NCI-H345 (cell line): Measurements from ENCODE around the gene SEPTIN1.
A peak's percentile ranks its signal among the peaks of the same experiment; 100 is the strongest.
"Not testable (repeated sequence)": the region's sequence is repeated elsewhere in the genome, so short reads cannot be mapped to it uniquely, and the experiment has no call there.

ENCODE experiments used
- DNase-seq: peaks from one replicate; lab custom pipeline; 2025; lab: John Stamatoyannopoulos, UW

SEPTIN1 gene

DNA sequence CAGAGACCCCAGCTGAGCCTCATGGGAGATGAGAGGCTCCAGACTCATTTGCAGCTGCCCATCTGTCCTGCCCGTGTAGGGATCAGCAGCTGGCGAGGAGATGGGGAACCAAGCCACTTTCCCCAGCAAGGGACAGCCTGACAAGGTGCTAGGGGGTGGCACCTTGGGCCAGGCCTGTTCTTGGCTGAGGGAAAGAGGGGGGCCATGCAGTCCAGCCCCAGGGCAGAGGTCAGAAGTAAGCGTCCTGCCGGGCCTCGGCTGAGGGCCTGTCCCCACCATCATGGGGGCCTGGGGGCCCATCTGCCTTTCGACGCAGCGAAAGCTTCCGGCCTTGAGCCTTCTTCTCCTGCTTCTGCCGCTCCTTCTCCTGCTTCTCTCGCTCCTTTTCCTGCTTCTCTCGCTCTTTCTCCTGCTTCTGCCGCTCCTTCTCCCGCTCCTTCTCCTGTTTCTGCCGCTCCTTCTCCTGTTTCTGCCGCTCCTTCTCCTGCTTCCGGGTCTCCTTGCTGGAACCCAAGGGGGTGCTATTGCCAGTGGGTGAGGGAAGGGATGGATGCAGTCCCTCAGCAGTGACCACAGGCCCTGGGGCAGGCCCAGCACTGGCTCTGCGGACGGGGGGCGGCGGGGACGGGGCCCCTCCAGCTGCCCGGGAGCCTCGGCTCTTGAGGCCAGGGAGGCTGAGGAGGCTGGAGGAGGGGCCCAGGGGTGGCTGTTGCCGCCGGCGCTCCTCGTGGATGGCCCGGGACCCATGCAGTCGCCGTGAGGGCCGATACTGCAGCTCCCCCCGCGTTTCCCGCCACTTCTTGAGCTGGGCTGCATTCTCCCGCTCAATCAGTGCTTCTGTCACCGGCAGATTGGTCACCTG, 24.4 kb downstream of the SEPTIN1 start:
- no peak for DNase-seq

DNA sequence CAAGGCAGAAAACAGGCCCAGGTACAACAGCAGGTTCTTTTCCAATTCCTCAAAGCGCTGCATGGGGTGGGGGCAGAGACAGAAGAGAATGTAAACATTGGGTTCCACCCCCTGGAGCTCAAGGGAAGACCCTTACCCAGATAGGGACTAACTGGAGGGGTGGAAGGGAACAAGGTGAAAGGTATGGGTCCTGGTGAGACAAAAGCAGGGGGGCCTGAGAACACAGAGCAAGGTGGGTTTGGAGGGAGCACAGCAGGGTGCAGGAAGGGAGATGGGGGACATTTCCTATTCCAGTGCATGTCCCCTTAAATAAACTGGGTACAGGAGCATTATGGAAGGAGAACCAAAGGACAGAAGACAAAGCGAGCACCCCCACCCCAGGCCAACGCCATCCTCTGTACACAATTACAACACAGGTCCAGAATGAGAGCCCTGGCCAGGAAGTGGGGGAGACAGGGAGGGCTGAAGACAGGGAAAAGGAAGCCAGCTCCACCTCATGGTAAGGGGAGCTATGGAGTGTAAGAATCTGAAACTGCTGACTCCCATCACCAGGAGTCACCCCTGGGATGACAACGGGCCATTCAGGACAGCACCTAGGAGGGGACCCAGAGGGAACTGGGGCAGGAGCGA, 25.2 kb downstream of the SEPTIN1 start:
- no peak for DNase-seq

GRCh38 chr16:30356401-30357084, 25.8 kb downstream of the SEPTIN1 start:
- DNase-seq: peak; percentile 28

DNA sequence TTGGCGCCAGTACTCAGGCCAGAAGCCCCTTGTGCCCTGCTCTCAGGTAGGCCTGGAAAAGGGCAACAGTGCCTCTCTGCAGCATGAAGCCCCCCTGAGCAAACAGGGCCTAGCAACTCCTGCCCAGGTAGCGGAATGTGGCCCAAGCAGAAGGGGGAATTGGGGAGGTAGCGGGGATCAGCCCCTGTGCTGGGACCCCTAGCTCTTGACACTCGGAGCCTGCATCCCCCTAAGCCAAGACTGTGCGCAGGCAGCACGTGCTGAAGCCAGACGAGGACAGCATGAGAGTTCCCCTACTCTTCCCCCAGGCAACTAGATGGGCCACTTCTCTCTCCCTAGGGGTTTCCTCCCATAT, 26.4 kb downstream of the SEPTIN1 start:
- no peak for DNase-seq

GRCh38 chr16:30355144-30355953, 27.0 kb downstream of the SEPTIN1 start, which contains the start of gene CD2BP2:
Gene CD2BP2, minus strand, starts transcription at chr16:30355308. Its CDS starts 627 bp downstream, at chr16:30354681.
- DNase-seq: peak; percentile 100

GRCh38 chr16:30354423-30355143, 27.8 kb downstream of the SEPTIN1 start:
- no peak for DNase-seq

DNA sequence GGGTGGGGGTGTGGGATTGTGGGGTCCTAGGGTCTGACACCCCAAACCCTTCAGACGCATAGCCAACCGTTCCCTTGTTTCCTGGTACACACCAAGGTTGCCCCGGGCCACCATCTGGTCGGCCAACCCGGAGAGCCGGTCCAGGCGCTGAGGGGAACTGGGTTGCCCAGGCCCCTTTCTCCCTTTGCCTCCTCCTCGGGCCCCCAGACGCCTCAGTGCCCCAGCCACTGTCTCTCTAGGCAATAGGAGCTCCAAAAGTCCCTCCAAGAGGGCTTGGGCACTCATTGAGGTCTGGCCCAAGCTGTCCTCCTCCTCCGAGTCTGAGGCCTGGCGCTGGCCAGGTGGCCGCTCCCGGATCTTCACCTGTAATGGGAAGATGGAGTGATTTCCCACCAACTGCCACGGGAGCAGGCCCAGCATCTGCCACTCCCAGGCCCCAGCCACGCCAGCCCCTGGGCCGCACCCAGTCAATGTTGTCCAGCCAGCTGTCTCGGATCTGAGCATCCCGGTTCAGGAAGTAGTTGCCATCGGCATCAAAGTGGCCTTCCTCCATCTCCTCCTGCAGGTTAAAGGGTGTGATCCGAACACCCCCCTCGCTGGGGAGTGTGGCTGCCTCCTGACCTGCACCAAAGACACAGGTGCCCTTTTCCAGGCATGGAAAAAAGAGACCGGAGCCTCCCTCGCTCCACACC, 28.8 kb downstream of the SEPTIN1 start:
- no peak for DNase-seq

DNA sequence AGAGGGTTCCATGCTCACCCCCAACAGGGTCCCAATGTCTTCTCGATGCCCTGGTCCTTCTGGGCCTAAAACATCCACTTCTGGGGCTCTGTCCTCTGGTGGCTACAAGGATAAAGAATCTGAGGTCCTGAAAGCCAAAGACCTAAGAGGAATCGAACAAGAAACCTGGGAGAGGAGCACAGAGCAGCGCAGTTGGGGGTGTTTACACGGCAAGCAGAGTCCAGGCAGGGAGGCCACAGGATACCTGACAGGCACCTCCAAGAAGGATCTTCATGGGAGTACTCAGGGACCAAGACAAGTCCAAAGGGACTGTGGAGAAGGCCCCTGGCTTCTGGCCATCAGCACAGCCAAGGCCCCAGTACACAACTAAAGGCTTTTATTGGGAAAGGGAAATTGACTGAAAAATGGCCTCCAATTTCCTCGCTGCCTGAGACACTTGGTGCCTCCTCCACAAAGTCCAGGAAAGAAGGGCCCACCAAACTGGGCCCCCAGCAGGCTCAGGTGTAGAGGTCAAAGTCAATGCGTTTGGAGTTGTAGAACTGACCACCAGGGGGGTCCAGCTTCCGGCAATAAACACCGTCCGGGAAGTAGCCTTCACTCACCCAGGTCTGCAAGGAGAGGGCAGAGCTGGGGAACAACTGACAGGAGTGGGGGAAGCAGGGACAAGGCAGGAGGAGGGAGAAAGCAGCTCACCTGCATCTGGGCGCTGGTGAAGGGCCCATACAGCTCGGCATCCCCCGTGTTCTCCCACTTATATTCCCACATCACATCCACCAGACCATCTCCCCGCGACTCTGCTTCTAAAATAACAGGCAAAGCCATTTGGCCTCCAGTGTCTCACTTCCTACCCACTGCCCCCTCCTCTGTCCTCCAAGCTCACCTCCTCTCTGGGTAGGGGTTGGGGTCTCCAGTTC, 29.6 kb downstream of the SEPTIN1 start:
- DNase-seq: no peak

- DNase-seq: no peak
Observed at GRCh38 chr16:30351586-30352419, 30.6 kb downstream of the SEPTIN1 start.

- no peak for DNase-seq
Observed at GRCh38 chr16:30351001-30351441, 31.3 kb downstream of the SEPTIN1 start.

- no peak for DNase-seq
Observed at GRCh38 chr16:30350134-30350871, 32.1 kb downstream of the SEPTIN1 start.

GRCh38 chr16:30349675-30350074, 32.7 kb downstream of the SEPTIN1 start:
- no peak for DNase-seq

DNA sequence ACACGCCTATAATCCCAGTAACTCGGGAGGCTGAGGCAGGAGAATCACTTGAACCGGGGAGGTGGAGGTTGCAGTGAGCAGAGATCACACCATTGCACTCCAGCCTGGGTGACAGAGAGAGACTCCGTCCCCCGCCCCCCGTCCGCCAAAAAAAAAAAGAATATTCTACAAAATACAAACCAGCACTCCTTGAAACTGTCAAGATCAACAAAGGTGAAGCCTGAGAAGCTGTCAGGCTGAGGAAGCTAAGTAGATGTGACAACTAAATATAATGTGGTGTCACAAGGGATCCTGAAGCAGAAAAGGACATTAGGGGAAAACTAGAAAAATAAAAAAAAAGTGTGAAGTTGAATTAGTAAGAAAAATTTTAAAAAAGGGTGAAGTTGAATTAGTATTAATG, 33.4 kb downstream of the SEPTIN1 start:
- no peak for DNase-seq

- DNase-seq: no peak
Observed at GRCh38 chr16:30348113-30348512, 34.2 kb downstream of the SEPTIN1 start.

DNA sequence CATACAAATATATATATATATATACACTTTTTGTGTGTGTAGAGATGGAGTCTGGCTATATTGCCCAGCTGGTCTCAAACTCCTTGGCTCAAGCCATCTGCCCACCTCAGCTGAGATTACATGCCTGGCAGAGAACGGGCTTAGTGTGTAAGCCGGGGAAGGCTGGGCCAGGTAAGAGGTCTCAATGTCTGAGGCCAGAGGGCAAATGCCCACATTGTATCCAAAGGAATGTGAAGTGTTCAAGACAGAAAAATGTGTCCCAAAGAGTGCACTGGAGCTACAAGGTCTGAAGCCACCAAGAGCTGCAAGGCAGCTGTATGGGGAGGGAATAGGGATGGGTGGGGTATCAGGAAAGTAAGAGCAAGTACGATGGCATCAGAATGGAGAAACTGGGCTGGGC, 36.1 kb downstream of the SEPTIN1 start:
- DNase-seq: no peak

DNA sequence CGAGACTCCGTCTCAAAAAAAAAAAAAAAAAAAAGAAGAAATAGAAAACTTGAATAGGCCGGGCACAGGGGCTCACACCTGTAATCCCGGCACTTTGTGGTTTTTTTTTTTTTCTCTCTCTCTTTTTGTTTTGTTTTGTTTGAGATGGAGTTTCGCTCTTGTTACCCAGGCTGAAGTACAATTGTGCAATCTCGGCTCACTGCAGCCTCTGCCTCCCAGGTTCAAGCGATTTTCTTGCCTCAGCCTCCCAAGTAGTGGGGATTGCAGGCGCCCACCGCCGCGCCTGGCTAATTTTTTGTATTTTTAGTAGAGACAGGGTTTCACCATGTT, 38.9 kb downstream of the SEPTIN1 start:
- not testable (repeated sequence) for DNase-seq

- no peak for DNase-seq
Observed at GRCh38 chr16:30342751-30343490, 39.4 kb downstream of the SEPTIN1 start.
